Jurkat, Clone E6-1 (cell line): Measurements from ENCODE around the gene PPM1L.

ENCODE experiments used
- DNase-seq: peaks from one replicate; pipeline ENCODE4 v3.0.0-alpha.2; 2011; ENCODE audit warnings: low read depth, low spot score
- H3K4me3 ChIP-seq: 2 replicates; pipeline ENCODE4 v1.5.1; 2011; ENCODE audit warnings: mild to moderate bottlenecking, low read length, control low read depth, moderate library complexity

Gene PPM1L

DNA sequence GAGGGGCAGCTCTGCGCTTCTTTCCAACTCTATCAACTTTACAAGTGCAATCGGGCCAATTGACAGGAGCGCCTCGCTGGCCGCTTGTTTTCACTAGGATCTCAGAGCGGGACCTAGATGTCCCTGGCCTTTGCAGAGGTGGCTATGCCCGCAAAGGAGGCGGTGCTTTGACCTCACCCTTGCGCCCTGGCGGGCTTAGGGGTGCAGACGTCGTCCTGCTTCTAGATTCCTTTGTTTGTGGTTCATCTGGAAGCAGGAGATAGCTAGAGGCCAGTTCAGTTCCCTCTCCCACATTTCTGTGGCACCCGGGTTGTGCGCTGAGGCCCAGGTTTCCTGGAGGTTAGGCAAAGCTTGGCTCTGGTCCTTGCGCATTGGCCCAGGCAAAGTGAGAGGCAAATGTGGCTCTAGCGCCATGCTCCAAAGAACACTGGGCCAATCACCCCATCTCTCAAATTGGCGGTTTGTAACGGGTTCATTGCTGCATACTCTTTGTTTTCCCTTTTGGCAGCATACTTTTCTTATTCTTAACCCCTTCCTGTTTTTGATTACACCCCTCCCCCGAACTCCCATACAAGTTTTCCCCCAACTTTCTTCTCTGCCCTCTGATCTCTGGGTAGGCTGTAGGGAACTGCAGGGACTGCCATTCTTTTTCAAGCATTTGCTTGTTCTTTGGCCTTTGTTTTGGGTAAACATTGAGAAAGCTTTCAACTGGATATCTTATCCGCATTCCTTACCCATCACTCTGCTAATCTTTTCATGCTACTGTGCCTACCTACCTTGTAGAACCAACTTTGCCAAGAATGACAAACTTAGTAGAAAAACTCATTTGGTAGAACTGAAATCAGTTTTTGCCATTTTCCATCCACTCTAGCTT, 1.4 kb downstream of the PPM1L start:
- no peak overlapping the region for H3K4me3 ChIP-seq
- DNase-seq = no peak

- no peak for DNase-seq
- H3K4me3 ChIP-seq = no peak overlapping the region
Measured at GRCh38 chr3:160758929-160759577, 3.0 kb downstream of the PPM1L start.

GRCh38 chr3:160763073-160763472, 7.0 kb downstream of the PPM1L start:
- DNase-seq = no peak
- H3K4me3 ChIP-seq = no peak overlapping the region

- DNase-seq = no peak
- H3K4me3 ChIP-seq = no peak overlapping the region
Measured at GRCh38 chr3:160765211-160765610, 9.2 kb downstream of the PPM1L start.

- DNase-seq = no peak
- H3K4me3 ChIP-seq = no peak overlapping the region
Measured at GRCh38 chr3:160768031-160768430, 12.0 kb downstream of the PPM1L start.

GRCh38 chr3:160768918-160769317, 12.9 kb downstream of the PPM1L start:
- no peak overlapping the region for H3K4me3 ChIP-seq
- DNase-seq = no peak

DNA sequence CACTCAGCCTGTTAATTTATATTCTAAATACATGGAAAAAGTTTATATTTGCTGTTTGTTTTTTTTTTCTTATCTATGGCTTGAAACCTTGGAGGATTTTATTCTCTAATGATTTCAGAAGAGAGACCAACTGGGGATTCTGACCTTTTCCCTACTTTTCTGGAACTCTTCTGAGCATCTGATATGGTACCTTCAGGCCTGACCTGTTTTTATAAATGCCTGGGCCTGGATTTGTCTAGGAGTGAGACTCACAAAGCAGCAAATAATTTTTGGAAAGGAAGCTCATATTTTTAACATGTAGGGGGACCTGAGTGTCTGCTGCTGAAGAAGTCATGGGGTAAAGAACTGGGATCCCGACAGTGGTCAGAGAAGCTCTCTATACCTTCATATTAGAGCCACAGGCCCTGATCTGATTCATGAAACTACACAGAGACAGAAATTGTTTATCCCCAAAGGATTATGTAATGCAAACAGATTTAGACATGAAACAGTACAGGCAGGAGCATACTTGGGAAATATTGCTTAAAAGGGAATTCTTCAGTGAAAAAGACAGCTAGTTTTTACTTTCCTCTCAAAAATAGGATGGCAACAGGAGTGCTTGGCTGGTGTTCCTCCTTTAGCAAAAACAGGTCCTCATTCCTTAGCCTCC, 15.9 kb downstream of the PPM1L start:
- DNase-seq = no peak
- no peak overlapping the region for H3K4me3 ChIP-seq

- DNase-seq = no peak
- H3K4me3 ChIP-seq = no peak overlapping the region
Measured at GRCh38 chr3:160773722-160774121, 17.7 kb downstream of the PPM1L start.

DNA sequence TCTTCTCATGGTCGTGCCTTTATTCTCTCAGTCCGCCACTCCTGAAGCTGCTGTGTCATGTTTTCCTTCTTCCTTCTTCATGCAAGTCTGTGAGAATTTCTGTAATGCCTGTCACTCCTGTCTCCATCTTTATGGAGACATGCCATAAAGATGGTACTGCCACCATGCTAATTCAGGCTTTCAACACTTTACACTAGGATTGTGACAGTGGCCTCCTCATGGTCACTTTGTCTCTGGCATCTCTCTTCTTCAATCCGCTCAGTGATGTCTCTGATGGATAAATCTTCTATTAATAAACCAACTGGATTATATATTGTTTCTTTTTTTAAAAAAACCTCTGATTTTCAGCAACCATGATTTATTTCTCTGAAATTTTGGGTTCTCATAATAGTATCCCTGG, 18.1 kb downstream of the PPM1L start:
- H3K4me3 ChIP-seq = no peak overlapping the region
- DNase-seq = no peak

DNA sequence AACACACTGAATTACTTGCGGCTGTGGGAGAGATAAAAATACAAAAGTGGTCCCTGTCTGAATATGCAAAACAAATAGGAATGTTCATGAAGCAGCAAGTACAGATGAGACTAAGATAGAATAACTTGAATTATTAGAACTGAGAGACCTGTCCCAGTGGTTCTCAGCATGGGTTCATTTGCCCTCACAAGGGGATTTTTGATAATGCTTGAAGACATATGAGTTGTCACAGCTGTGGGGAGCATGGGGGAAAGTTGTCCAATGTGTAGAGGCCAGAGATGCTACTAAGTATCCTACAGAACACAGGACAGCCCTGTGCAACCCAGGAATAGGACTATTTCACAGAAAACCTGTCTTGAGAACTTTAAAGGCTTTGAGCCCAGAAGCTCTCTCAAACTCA, 22.4 kb downstream of the PPM1L start:
- no peak overlapping the region for H3K4me3 ChIP-seq
- no peak for DNase-seq

DNA sequence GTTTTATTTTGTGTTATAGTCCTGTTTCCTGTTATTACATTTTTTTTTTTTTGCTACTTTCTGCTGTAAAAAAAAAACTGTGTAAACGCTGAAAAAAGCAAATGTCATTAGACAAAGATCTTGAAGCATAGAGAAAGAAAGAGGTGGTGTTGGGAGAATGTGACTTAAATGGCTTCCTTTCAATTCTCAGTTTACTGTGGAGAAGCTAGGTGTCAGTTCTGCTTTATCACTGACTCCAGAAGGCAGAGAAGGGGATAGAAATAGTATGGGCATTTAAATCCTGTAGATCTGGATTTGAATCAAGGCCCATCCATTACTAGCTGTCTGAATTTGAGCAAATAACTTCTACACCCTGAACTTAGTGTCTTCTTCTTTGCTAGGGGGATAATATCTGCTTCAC, 23.0 kb downstream of the PPM1L start:
- DNase-seq = no peak
- no peak overlapping the region for H3K4me3 ChIP-seq

DNA sequence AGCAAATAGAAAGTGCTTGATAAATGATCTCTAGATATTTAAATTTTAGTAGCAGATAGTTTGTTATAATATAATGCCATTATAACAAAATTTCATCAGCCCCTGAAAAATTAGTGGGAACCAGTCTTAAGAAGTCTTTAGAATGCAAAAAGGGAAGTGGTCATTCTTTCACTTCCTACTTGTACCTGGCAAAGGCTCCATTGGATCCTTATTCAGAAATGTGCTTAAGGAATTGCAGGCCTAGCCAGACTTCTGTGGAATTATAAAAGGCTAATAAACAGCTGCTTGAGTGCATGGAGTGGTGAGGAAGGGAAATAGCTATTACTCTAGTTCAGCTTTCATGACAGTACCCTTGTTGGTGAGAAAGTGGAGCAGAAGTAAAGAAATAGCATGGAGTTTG, 24.2 kb downstream of the PPM1L start:
- no peak for DNase-seq
- no peak overlapping the region for H3K4me3 ChIP-seq

GRCh38 chr3:160781402-160781801, 25.4 kb downstream of the PPM1L start:
- no peak for DNase-seq
- H3K4me3 ChIP-seq = no peak overlapping the region

DNA sequence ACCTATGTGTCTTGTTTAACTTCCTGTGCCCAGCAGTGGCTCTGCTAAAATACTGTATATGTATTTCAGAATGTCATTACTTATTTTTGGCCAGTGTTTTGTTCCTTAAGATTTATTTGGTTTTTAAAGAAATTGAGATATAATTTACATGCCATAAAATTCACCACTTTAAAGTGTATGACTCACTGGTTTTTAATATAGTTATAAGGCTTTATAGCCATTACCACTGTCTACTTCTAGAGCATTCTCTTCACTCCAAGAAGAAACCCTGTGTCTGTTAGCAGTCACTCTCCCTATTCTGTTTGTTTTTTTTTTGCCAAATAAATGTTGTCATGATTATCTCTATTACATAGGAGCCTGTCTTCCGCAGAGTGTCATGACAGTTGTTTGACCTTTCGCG, 25.8 kb downstream of the PPM1L start:
- DNase-seq = no peak

DNA sequence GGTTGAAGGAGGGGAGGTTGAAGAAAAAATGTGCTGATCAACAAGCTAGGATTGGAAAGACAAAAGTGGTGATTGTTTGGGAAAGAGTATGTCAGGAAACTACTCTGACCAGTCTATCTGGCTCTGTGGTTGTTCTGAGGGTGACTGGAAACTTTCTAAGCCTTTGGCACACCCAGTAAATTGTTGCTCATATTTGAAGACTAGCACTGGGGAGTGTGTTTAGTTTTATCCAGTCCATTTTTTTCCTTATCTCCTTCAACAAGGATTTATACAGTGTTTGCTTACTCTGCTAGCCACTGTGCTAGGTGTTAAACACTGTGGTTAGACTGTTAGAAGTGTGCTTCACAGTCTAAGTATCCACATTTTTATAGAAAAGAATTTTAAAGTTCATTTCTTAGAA, 28.8 kb downstream of the PPM1L start:
- no peak for DNase-seq
- H3K4me3 ChIP-seq = no peak overlapping the region

More for the DNA sequence above, 25.8 kb downstream of the PPM1L start:
- H3K4me3 ChIP-seq = no peak overlapping the region

DNA sequence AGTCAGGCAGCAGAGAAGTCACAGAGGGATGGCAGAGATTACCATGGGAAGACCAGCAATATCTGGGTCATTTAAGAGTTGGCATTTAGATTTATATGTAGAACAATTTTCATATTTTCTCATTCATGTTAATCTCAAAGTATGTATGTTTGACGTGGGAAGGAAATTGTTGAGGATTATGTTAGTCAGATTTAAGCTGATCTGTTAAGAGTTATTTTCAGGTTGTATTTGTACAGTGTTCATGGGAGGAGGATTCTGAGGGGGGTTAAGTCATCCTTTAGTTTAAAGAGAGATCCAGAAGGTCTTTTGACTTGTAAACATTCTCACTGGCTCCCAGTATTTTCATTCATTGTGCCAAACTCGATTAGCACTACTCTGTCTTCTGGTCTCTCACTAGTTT, 34.7 kb downstream of the PPM1L start:
- no peak overlapping the region for H3K4me3 ChIP-seq
- no peak for DNase-seq

- no peak for DNase-seq
- no peak overlapping the region for H3K4me3 ChIP-seq
Measured at GRCh38 chr3:160792540-160792939, 36.5 kb downstream of the PPM1L start.

DNA sequence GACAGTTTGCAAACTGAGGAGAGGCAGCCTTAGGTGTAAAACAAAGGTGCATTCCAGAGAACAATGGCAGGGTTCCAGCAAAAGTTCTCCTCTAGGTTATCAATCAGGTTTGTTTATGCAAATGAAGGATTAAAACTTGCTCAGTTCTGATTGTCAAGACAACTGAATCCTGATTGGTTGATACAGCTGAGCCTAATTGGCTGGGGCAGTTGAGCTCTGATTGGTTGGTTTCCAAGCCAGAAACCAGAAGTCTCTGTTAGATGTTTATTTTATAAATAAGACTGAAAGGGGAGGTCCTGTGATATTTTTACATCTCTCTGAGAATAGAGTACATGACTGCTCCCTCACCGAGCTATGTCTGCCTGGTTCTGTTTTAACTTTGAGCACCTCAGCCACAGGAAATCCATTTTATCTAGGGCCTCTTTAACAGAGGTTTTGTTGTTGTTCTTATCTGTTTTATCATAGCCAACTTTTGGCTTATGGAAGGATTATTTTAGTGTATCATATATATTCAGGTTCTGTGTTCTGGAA, 37.8 kb downstream of the PPM1L start:
- DNase-seq = no peak
- H3K4me3 ChIP-seq = no peak overlapping the region

DNA sequence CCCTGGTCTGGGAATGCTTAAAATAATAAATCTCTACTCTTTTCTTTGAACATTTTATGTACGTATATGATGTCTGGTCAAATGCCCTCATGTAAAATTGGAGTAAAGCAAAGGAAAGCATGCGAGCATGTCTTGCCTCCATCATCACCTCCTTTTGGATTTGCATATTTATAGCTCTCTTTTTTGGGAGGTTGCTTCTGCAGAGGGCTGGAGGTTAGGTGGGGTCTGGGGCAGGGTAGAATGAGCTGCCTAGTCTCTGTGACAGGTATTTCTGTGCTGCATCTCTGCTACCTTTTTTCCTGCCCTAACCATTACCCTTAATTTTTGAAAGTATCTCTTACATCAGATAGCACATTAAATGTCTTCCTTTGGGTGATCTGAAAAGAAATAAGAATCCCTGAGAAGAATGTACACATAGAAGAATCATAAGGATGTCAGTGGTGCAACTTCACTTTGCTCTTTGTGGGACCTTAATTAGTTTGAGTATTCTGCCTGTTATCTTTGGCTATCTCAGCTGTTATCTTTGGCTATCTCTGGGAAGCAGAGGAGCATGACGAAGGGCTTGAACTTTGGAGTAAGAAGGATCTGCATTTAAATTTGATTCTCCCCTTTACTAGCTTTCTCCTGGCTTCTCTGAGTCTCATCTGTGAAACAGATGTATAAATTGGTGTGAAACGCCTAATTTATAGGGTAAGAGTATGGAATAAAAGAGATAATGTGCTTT, 40.2 kb downstream of the PPM1L start:
- no peak overlapping the region for H3K4me3 ChIP-seq
- no peak for DNase-seq

DNA sequence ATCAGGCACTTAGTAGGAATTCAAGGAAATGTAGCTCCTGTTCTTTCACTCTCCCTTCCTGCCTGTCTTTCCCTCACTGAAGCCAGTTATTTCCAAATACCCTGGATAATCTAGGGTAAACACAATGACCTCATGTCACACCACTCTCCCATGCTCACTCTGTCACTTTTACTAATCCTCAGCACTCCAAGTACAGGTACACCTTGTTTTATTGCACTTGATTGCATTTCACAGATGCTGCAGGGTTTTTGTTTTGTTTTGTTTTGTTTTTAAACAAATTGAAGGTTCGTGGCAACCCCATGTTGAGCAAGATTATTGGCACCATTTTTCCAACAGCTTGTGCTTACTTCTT, 40.8 kb downstream of the PPM1L start:
- no peak for DNase-seq
- H3K4me3 ChIP-seq = no peak overlapping the region
